22Rv1 (cell line): ENCODE data around the gene BCHE.

Experiments used
- H3K27ac ChIP-seq: fragments of 450-650 bp; 2 replicates; pipeline ENCODE4 v1.5.1; 2017
- CTCF ChIP-seq: fragments of 450-650 bp; IDR thresholded peaks from 2 replicates; pipeline ENCODE4 v1.5.1; 2017; ENCODE audit warnings: mild to moderate bottlenecking
- ZFX ChIP-seq: fragments of 450-650 bp; IDR thresholded peaks from 2 replicates; pipeline ENCODE4 v1.6.1; 2017; ENCODE audit warnings: antibody characterized with exemption, borderline replicate concordance

BCHE gene

GRCh38 chr3:165783383-165783782 is 53.8 kb downstream of the BCHE start:
- no peak for TF ChIP-seq CTCF
- no peak for TF ChIP-seq ZFX
- no peak overlapping the region for H3K27ac ChIP-seq

- TF ChIP-seq ZFX, result no peak
- no peak for TF ChIP-seq CTCF
- no peak overlapping the region for H3K27ac ChIP-seq
Measured at GRCh38 chr3:165778891-165779290, 58.3 kb downstream of the BCHE start.

GRCh38 chr3:165778456-165778855 is 58.8 kb downstream of the BCHE start:
- no peak overlapping the region for H3K27ac ChIP-seq
- TF ChIP-seq ZFX, result no peak
- no peak for TF ChIP-seq CTCF

- no peak overlapping the region for H3K27ac ChIP-seq
- TF ChIP-seq ZFX (no peak), CTCF (no peak)
Measured at GRCh38 chr3:165775824-165776223, 61.4 kb downstream of the BCHE start.

- TF ChIP-seq CTCF (no peak), ZFX (no peak)
- no peak overlapping the region for H3K27ac ChIP-seq
Measured at GRCh38 chr3:165770781-165771180, 66.4 kb downstream of the BCHE start.

GRCh38 chr3:165768680-165769079 is 68.5 kb downstream of the BCHE start:
- TF ChIP-seq ZFX (no peak), CTCF (no peak)
- H3K27ac ChIP-seq, result no peak overlapping the region

- H3K27ac ChIP-seq, result no peak overlapping the region
- TF ChIP-seq CTCF, result no peak
- no peak for TF ChIP-seq ZFX
Measured at GRCh38 chr3:165759041-165759440, 78.2 kb downstream of the BCHE start.
